NCI-H1436 treated with DMSO at 0.1 percent for 48 hours (cell line): ENCODE measurements around the gene CA10.

Experiments used
- DNase-seq: peaks from one replicate; lab custom pipeline; 2025; lab: John Stamatoyannopoulos, UW

CA10 gene

DNA sequence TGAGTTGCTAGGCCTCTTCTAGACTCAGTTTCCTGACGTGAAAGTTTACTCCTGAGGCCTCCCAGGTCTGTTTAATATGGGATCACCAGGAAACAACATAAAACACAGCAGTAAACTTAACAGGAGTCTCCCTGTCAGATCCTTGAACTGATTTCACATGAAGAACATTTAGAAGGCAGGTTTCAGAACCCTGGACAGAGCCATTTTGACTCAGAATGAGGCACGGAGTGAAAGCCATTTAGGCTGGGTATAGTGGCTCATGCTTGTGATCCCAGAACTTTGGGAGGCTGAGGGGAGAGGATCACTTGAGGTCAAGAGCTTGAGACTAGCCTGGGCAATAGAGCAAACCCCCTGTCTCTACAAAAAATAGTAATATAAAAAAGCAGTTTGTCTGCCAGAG, 289.1 kb downstream of the CA10 start:
- DNase-seq, result no peak

DNA sequence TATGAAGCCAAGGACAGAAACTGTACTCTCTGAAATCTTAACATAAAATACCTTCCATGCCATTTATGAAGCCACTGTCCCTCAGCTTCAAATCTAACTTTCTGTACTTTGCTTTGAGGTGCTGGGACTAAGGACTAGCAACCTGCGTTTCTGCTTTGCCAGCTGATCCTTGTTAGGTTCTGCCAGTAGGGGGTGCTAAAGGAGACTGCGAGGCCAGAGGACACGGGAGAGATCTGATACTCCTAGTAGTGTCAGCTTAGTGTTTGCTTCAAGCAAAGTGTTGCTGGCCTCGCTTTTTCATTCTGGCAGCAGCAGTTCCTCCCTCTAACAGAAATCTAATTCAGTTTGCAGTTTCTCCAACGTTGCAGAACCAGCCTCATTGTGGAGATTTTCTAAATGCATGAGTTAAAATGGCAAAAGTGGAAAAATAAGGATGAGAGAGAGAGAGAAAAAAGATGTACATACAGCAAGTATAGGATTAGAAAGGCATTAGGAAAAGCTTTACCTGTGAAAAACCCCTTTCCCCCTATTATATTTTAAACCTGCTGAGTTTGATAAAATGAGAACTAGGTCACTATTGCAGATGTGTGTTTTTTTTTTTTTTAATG, 297.5 kb downstream of the CA10 start:
- no peak for DNase-seq

DNA sequence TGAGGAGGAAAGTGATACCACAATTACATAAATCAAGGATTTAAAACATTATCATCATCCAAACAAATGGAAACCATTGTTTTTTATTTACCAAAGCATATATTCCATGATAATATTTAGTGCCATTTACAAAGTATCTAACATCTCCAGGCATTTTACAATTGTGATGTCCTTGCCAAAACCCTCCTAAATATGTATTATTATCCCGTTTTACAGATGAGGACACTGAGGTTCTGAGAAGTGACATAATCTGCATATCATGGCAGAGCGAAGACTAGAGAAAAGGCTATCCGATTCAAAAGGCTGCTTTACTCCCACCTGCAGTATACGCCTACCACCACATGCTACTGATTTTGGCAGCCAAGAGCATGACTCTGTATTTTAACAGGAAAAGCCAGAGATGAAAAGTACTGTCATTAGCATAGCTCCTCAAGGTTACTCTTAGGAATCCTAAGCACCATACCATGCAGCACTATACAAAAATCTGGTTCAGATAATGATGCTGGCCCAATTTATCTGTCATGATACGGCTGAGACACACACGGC, 301.4 kb downstream of the CA10 start:
- DNase-seq, result no peak

- no peak for DNase-seq
Measured at GRCh38 chr17:51855806-51856205, 302.7 kb downstream of the CA10 start.

- no peak for DNase-seq
Measured at GRCh38 chr17:51853857-51854256, 304.7 kb downstream of the CA10 start.

DNA sequence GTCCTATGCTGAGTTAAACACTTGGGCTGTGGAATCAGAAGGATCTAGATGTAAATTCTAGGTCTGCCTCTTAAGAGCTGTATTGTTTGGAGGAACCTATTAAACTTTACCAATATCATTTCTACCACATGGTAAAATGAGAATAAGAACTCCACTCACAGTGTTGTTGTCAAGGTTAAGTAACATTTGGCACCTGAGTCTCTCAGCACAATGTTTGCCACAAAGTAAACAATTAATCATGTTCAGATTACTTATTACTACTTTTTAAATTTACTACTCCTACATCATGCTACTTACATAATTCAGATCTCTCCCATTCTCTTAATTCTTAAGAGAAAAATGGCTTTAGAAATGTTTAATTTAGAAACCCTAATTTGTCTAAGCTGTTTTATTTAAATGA, 305.9 kb downstream of the CA10 start:
- DNase-seq, result no peak

GRCh38 chr17:51850201-51850600, 308.3 kb downstream of the CA10 start:
- DNase-seq, result no peak

- no peak for DNase-seq
Measured at GRCh38 chr17:51848451-51848850, 310.1 kb downstream of the CA10 start.

DNA sequence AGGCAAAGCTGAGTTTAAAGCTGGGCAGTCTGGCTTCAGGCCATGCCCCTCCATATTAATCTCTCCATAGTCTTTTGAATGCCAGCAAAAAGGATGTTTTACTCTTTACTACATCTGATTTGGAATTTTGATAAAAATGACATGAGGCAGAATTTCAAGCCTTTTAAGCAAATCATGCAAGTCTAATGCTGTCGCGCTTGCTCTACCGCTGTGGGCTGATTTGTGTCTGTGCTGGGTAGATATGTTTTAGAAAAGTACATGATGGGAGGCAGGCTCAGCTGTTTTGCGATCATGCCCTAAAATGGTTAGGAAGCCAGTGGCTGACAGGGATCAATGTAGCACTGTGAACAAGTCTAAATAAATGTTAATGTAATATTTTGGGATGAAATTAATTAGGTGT, 311.9 kb downstream of the CA10 start:
- DNase-seq, result no peak

GRCh38 chr17:51845776-51846175, 312.7 kb downstream of the CA10 start:
- DNase-seq, result no peak

DNA sequence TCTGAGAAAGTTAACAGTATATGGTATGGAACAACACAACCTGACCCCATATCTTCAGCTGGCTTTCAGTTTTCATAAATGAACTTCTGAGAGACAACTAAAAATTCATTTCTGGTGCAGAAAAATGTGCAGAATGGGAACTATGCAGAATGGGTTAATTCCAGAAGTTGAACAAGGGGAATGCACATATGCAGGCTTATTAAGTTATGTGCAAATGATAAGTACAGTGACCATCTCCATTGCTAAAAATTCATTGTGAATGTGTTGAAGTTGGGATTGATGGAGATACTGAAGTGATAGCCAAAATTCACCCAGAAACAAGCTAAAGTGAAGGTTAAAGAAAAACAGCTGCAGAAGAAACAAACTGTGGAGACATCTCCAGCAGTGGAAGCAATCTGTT, 315.8 kb downstream of the CA10 start:
- DNase-seq, result no peak

GRCh38 chr17:51841669-51842068, 316.8 kb downstream of the CA10 start:
- no peak for DNase-seq

- DNase-seq, result no peak
Measured at GRCh38 chr17:51840688-51841087, 317.8 kb downstream of the CA10 start.

DNA sequence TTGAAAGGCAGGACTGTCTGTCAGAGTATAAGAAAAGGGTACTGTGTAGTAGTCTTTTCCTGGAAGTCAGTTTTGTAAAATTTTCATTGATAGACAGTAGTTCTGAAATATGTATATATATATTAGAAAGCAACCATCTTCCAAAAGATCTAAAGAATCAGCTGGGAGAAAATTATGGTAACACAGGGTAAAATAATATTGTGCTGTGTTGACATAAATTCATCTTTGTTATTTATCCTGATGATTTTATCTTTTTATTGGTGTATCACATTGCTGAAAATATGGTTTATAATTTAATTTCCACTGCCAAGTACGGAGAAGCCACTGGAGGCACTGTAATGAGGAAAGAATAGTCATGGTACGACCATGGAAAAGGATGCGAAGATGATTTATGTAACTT, 324.9 kb downstream of the CA10 start:
- DNase-seq, result no peak

- DNase-seq, result no peak
Measured at GRCh38 chr17:51833045-51833444, 325.5 kb downstream of the CA10 start.

DNA sequence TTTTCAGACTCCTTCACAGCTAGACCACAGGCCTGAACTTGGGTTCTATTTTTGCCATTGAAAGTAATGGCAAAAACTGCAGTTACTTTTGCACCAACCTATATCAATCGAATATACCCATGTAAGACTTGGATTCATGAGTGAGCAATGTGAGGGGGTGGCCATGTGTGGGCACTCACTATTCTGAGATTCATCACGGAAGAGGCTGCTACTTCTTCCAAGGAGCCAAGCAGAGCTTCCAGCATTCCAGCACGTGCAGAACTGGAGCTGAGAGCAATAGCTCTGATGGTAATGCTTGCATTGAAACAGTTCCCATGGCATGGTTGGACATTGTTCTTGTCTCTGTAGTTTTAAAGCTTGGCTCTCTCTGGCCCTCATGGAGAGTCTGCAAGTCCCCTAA, 327.6 kb downstream of the CA10 start:
- DNase-seq, result no peak

DNA sequence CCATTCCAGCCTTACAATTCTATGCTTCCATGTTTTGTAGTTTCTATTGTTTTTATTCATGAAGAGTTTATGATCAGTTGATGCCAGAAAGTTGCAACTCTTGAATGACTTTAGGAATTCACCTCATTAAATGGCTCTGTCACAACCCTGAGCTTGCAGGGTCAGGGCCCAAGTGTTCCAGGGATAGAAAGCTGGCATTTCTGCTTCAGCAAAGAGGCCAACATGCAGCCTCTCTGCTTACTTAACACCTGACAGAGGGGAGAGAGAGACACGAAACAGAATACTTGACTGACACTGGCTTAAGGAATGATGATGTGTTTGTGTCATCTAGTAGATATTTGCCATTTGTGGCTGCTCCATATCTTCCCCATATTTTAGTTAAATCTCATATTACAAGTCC, 328.1 kb downstream of the CA10 start:
- DNase-seq, result no peak

DNA sequence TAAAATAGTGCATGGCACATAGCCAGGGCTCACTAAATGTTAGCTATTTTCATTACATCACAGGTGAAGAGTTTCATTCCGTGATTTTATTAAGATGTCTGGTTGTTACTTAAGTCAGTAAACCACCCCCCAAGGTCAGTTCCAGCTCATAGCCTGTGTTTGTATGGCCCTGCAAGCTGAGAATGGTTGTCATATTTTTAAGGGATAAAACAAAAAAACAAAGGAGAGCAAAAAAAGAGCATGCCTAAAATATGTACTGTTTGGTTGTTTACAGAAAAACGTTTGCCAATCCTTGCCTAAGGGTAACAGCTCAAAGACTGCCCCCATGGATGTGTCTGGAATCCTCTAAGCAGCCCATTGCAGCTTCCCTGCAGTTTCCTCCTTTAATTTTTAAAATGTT, 329.6 kb downstream of the CA10 start:
- no peak for DNase-seq

DNA sequence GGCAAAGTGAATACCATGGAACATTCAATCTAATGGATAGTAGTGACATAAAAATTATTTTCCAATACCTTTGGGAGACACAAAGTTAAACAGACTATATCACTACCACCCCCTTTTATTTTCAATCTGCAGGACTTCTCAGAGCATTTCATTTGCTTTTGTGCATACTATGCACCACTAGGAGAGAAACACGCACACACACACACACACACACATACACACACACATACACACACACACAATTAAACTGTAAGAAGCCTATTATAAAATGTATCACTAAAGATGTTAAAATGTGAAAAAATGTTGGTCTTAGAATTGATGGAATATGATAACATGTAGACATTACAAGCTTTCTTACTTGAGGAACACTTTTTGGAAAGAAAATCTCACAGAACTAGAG, 331.4 kb downstream of the CA10 start:
- DNase-seq, result no peak

- DNase-seq, result no peak
Measured at GRCh38 chr17:51820766-51821165, 337.7 kb downstream of the CA10 start.

- no peak for DNase-seq
Measured at GRCh38 chr17:51820252-51820651, 338.3 kb downstream of the CA10 start.

GRCh38 chr17:51819341-51820219, 338.9 kb downstream of the CA10 start:
- DNase-seq, result no peak

- no peak for DNase-seq
Measured at GRCh38 chr17:51818777-51819176, 339.7 kb downstream of the CA10 start.
